ENCODE measurements around the gene GPR137B. TPM values are rescaled to one million over a fixed set of nuclear protein-coding genes. Genes with fewer than 3 reads are reported as not detected.
"Not testable (repeated sequence)": the region's sequence is repeated elsewhere in the genome, so short reads cannot be mapped to it uniquely, and the experiment has no call there.

Gene GPR137B
- total RNA-seq, 1 experiment from 2014 or later: 12.2 TPM

- DNase-seq (ENCODE audit: low read depth): no peak
These were observed 17.6 kb downstream of the GPR137B start for GRCh38 chr1:236159704-236160539.

GRCh38 chr1:236160540-236161127 is 18.3 kb downstream of the GPR137B start:
- no peak for DNase-seq (ENCODE audit: low read depth)

DNA sequence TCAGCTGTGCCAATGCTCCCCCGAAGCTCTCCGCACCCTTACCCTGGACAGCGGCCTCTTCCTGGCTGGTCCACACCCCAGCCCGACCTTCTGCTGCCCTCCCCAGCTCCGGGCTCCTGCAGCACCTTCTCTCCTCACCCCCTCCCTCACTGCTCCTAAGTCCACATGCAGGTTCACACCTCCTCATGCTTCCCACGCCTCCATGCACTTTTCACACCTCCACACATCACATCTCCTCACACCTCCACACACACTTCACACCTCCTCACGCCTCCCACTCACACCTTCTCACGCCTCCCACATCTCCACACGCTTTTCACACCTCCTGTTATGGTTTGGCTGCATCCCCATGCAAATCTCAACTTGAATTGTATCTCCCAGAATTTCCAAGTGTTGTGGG is 18.9 kb downstream of the GPR137B start:
- DNase-seq (ENCODE audit: low read depth): no peak

- DNase-seq (ENCODE audit: low read depth): not testable (repeated sequence)
These were observed 19.4 kb downstream of the GPR137B start for GRCh38 chr1:236161755-236162154.

DNA sequence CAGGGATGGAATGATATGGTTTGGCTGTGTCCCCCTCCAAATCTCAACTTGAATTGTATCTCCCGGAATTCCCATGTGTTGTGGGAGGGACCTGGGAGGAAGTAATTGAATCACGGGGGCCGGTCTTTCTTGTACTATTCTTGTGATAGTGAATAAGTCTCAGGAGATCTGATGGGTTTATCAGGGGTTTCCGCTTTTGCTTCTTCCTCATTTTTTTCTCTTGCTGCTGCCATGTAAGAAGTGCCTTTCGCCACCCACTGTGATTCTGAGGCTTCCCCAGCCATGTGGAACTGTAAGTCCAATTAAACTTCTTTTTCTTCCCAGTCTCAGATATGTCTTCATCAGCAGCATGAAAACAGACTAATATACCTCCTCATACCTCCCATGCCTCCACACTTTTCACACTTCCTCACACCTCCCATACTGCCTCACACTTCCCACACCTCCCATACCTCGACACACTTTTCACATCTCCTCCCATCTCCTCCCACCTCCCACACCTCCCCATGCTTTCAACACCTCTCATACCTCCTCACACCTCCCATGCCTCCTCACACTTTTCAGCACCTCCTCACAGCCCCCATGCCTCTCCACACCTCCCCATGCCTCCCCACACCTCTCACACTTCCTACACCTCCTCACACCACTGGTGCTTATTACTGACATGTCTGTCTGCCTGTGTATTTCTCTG is 21.3 kb downstream of the GPR137B start:
- no peak for DNase-seq (ENCODE audit: low read depth)

DNA sequence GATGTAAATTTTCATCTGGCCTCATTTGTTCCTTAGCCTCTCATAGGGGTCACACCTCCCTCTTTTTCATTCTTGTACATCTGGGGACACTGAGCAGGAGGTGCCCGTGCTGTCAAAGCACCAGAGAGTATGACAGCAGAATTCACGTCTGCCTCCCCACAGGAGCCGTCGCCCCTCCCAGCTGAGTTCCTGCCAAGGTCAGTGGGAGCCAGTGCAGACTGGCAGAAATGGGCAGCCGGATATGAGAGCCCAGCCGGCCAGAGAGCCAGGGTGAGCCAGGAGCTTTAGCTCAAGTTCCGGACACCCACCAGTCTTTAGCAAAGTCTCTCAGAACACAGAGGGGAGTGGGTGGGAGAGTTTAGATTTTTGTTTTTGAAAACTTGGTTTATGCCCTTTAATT is 21.9 kb downstream of the GPR137B start:
- no peak for DNase-seq (ENCODE audit: low read depth)

DNA sequence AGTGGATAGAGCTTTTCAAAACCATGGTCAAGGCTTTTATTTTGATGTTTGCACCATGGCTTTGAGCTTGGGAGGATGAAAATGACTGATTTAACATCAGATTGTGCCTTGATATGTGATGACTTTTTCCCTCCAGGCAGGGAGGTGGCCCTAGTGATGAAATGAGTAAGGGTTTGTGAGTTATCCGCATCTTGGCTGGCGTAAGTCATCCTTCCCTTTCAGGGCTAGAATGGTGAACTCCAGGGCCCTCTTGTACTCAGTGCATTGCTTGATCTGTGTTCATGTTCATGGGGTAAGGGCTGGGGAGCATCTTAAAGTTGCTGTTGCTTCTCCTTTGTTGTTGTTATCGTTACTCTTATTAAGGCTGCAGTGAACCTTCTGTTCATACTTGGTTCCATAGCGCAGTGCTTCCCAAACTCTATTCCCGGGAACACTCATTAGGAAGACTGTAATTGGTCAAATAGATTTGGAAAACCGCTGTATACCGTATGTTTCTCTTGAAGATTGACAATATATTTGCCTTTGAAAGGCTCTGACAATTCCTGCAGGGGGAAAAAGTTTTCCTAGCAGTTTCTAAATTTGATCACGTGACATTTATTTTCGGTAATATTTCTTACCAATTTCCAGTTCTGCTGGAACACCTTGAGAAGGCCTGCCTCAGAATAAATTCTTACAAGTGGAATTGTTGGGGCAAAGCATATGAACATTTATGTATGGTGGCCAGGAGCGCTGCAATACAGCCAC is 23.1 kb downstream of the GPR137B start:
- DNase-seq (ENCODE audit: low read depth): no peak

- no peak for DNase-seq (ENCODE audit: low read depth)
These were observed 23.7 kb downstream of the GPR137B start for GRCh38 chr1:236166041-236166440.

DNA sequence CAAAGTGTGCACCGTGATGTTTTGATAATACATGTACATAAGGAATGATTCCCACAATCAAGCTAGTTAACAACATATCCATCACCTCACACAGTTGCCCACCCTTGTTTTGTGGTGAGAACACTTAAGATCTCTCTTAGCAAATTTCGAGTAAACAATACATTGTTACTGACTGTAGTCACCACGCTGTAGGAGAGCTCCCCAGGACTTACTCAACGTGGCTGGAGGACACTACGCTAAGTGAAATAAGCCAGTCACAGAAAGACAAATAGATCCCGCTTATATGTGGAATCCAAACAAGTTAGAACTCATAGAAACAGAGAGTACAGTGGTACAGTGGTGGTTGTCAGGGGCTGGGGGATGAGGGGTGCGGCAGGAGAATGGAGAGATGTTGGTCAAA is 24.8 kb downstream of the GPR137B start:
- DNase-seq (ENCODE audit: low read depth): no peak

DNA sequence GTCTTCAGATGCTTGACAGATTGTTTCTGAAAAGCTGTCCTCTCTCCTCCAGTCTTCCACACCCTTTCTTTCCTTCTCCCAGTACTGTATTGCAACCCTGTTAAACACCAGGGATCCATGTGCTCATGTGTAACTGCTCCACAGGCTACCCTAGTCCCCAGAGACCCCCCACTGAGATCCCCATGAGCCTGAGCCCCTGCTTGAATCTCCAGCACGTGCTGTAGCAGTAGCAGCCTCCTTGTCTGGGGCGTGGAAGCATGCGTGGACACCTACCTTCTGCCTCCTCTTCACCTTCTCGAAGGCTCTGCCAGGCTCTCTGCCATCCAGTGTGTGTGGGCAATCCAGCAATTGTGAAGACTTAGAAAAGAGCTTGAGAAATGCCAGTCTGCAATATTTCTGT is 25.2 kb downstream of the GPR137B start:
- no peak for DNase-seq (ENCODE audit: low read depth)

- DNase-seq (ENCODE audit: low read depth): peak; percentile 32
These were observed 26.5 kb downstream of the GPR137B start for GRCh38 chr1:236168716-236169429.

DNA sequence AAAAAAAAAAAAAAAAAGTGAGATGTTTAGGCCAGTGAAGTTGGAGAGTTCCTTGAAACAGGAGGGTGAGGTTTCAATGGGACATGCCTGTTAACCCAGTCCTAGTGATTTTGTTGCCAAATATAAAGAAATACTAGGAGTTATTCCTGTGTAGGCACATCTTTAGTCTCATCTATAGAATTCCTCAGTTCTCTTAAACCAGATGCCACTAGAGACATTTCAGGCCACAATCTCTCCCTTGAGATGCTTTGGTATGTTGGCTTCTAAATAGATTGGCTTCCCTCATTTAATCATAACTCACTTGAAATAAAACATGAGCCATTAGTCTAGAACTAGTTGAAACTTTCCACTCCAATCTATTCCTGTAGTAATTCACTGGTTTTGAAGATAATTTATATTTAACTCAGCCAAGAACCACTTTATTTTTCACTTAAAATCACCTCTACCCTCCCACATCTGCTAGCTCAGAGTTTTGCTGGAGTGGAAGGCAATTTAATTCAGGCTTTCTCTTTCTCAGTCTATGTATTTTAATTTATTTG is 29.8 kb downstream of the GPR137B start:
- no peak for DNase-seq (ENCODE audit: low read depth)

GRCh38 chr1:236173174-236173767 is 30.9 kb downstream of the GPR137B start:
- no peak for DNase-seq (ENCODE audit: low read depth)

GRCh38 chr1:236175642-236176336 is 33.5 kb downstream of the GPR137B start:
- no peak for DNase-seq (ENCODE audit: low read depth)

GRCh38 chr1:236176337-236177336 is 34.3 kb downstream of the GPR137B start:
- no peak for DNase-seq (ENCODE audit: low read depth)

GRCh38 chr1:236179634-236180033 is 37.3 kb downstream of the GPR137B start:
- no peak for DNase-seq (ENCODE audit: low read depth)

DNA sequence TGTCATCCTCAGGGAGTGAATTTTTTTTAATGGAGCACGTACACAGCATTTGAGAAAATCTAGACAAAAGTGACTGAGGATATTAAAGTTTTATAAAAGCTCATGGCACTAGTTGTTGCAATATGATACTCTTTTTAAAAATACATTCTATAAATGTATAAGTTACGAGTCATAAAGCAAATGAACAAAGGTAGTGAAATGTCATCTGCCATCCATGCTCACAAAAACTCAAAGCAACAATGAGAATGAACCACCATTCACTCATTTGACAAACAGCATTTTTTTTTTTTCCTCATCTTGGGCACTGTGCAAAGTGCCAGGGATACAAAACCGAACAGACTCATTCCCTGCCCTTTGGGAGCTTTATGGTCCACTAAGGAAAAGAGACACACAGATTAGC is 38.7 kb downstream of the GPR137B start:
- DNase-seq (ENCODE audit: low read depth): no peak

- no peak for DNase-seq (ENCODE audit: low read depth)
These were observed 43.3 kb downstream of the GPR137B start for GRCh38 chr1:236185687-236186086.

DNA sequence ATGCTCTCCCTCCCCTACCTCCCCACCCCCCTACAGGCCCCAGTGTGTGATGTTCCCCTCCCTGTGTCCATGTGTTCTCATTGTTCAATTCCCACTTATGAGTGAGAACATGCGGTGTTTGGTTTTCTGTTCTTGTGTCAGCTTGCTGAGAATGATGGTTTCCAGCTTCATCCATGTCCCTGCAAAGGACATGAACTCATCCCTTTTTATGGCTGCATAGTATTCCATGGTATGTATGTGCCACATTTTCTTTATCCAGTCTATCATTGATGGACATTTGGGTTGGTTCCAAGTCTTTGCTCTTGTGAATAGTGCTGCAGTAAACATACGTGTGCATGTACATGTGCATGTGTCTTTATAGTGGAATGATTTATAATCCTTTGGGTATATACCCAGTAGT is 44.1 kb downstream of the GPR137B start:
- DNase-seq (ENCODE audit: low read depth): not testable (repeated sequence)

Data from Daoy (cell line).